ENCODE measurements around the gene ABCC3. TPM values are rescaled to one million over a fixed set of nuclear protein-coding genes. Genes with fewer than 3 reads are reported as not detected.

Gene ABCC3
- total RNA-seq, 1 donor from 2014 or later, result 1.2 TPM

- Mint-ChIP-seq H3K4me3 (no peak overlapping the region), H3K36me3 (peaks cover 42% of the 10 kb centered on the region), H3K27me3 (ENCODE audit: low read depth) (no peaks in the 10 kb centered on the region), H3K9me3 (no peaks in the 10 kb centered on the region), H3K27ac (no peak overlapping the region), H3K4me1 (no peaks in the 10 kb centered on the region)
- no peak for TF ChIP-seq CTCF (IDR thresholded peaks at IDR 0.05; ENCODE audit: unreplicated experiment)
- DNase-seq (ENCODE audit: low spot score in 2 of 2, unreplicated experiment in 2 of 2), result no peak
These were observed 104.4 kb downstream of the ABCC3 start for GRCh38 chr17:50739098-50739497.

Other genes with a start within 250 kb of the ABCC3 start
- 60.7 to 65.1 TPM (median 63.5 TPM) in 3 replicates for gene LRRC59, start 237.4 kb upstream of the ABCC3 start, total RNA-seq
- 107 to 113 TPM (median 112 TPM) in 3 replicates for gene ACSF2, start 208.7 kb upstream of the ABCC3 start, total RNA-seq
- gene CHAD, start 166.0 kb upstream of the ABCC3 start, total RNA-seq, result not detected in 3 replicates
- 40.1 to 40.8 TPM (median 40.7 TPM) in 3 replicates for gene RSAD1, start 156.0 kb upstream of the ABCC3 start, total RNA-seq
- gene MYCBPAP, start 126.4 kb upstream of the ABCC3 start, total RNA-seq, result 5.1 to 6.5 TPM (median 6.1 TPM) in 3 replicates
- gene EPN3, start 102.1 kb upstream of the ABCC3 start, total RNA-seq, result 14.2 to 15.1 TPM (median 14.7 TPM) in 3 replicates
- 71.3 to 71.7 TPM (median 71.4 TPM) in 3 replicates for gene SPATA20, start 87.7 kb upstream of the ABCC3 start, total RNA-seq
- gene CACNA1G, start 74.2 kb upstream of the ABCC3 start, total RNA-seq, result 26.1 to 29.0 TPM (median 26.9 TPM) in 3 replicates
- gene ANKRD40, start 73.0 kb downstream of the ABCC3 start, total RNA-seq, result 35.9 to 38.8 TPM (median 37.6 TPM) in 3 replicates
- gene LUC7L3, start 84.7 kb downstream of the ABCC3 start, total RNA-seq, result 240 to 261 TPM (median 252 TPM) in 3 replicates
- not detected in 3 replicates for gene ANKRD40CL, start 132.6 kb downstream of the ABCC3 start, total RNA-seq
- 0.42 to 0.68 TPM (median 0.60 TPM) in 3 replicates for gene WFIKKN2, start 200.7 kb downstream of the ABCC3 start, total RNA-seq
- gene TOB1, start 231.5 kb downstream of the ABCC3 start, total RNA-seq, result 29.4 to 34.7 TPM (median 32.0 TPM) in 3 replicates

All from mesothelial cell of epicardium (in vitro differentiated cells).